BJ (cell line): ENCODE results near the gene UBA6. TPM values are rescaled to one million over a fixed set of nuclear protein-coding genes. Genes with fewer than 3 reads are reported as not detected.

Source experiments
- CTCF ChIA-PET: fragments of 350-600 bp; formaldehyde crosslinking; extraction: SDS; loops from one replicate; lab custom pipeline; 2021; ENCODE audit warnings: antibody characterized with exemption, inconsistent platforms; lab: Yijun Ruan, JAX
- POLR2A ChIA-PET: fragments of 300-600 bp; sonication (Branson Sonifier 250); formaldehyde crosslinking; extraction: SDS; loops from one replicate; lab custom pipeline; 2021; ENCODE audit warnings: antibody characterized with exemption; lab: Charles Lee
- DNase-seq: peaks from one replicate; pipeline ENCODE4 v3.0.0-alpha.2; 2011; ENCODE audit warnings: low read depth
- H3K27me3 ChIP-seq: 2 replicates; pipeline ENCODE4 v1.6.0; 2011; ENCODE audit warnings: low read length; ENCODE audit not compliant: control insufficient read depth, insufficient read depth
- H3K36me3 ChIP-seq: 2 replicates; pipeline ENCODE4 v1.5.1; 2011; ENCODE audit warnings: low read length; ENCODE audit not compliant: control insufficient read depth, insufficient read depth
- H3K4me3 ChIP-seq: 2 replicates; pipeline ENCODE4 v1.5.1; 2011; ENCODE audit warnings: low read depth, mild to moderate bottlenecking, control low read depth, low read length
- polyA plus RNA-seq: library from polyadenylated mRNA; depleted of rRNA; stranded (reverse); fragments of >200 nt; gene quantifications from 2 replicates; pipeline ENCODE4 v1.2.3, GENCODE V29; 2011
- TF ChIP-seq, protein P1 (sequence below): IDR thresholded peaks from 2 replicates; pipeline ENCODE4 v1.5.1; 2011; ENCODE audit warnings: low read depth, mild to moderate bottlenecking, control low read depth, inconsistent platforms, low read length, moderate library complexity; ENCODE audit not compliant: insufficient read depth

The UBA6 gene
- polyA plus RNA-seq, 1 experiment = 34.9 TPM

DNA sequence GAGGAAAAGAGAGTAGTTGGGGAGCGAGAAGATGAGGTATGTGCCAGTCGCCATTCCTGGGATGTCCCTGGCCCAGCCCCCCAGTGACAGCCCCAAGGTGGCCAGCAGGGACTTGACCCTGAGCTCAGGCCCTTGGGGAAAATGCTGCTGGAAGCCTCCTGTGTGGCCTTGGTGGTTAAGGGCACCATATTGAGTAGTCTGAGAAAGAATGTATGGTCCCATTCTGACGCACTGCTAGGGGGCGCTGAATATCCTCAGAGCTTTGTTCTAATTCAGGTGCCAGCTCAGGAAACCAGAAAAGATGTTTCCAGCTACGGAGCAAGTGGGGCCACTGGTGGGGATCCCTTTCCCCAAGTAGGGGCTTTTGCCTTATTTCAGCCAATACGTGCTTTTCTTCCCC, 14.0 kb upstream of the UBA6 start:
- POLR2A ChIA-PET = no interaction called here
- no peak overlapping the region for H3K4me3 ChIP-seq
- CTCF ChIA-PET = interaction anchor here (0.9 kb wide), 1 partner anchor 9 kb away, joined by 4 read pairs; no protein-coding TSS in a partner anchor
- TF ChIP-seq, protein P1, sequence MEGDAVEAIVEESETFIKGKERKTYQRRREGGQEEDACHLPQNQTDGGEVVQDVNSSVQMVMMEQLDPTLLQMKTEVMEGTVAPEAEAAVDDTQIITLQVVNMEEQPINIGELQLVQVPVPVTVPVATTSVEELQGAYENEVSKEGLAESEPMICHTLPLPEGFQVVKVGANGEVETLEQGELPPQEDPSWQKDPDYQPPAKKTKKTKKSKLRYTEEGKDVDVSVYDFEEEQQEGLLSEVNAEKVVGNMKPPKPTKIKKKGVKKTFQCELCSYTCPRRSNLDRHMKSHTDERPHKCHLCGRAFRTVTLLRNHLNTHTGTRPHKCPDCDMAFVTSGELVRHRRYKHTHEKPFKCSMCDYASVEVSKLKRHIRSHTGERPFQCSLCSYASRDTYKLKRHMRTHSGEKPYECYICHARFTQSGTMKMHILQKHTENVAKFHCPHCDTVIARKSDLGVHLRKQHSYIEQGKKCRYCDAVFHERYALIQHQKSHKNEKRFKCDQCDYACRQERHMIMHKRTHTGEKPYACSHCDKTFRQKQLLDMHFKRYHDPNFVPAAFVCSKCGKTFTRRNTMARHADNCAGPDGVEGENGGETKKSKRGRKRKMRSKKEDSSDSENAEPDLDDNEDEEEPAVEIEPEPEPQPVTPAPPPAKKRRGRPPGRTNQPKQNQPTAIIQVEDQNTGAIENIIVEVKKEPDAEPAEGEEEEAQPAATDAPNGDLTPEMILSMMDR = no peak
- DNase-seq = no peak
- no peaks in the 10 kb centered on the region for H3K27me3 ChIP-seq
- peaks cover 1% of the 10 kb centered on the region; the same call in 1 of the 2 replicates for H3K36me3 ChIP-seq

GRCh38 chr4:67714248-67714583, 13.3 kb upstream of the UBA6 start:
- ChIA-PET CTCF (interaction anchor here (0.6 to 1.3 kb wide), 5 partner anchors 13 to 630 kb away, joined by 3 read pairs; partner anchors contain the start of gene UBA6), POLR2A (interaction anchor here (0.6 to 0.7 kb wide), 2 partner anchors 41 to 107 kb away, joined by 4 to 8 read pairs; no protein-coding TSS in a partner anchor)
- H3K4me3 ChIP-seq = no peak overlapping the region
- TF ChIP-seq, protein P1 = no peak
- H3K27me3 ChIP-seq = no peaks in the 10 kb centered on the region
- H3K36me3 ChIP-seq = peaks cover 1% of the 10 kb centered on the region; the same call in 1 of the 2 replicates
- DNase-seq = no peak

DNA sequence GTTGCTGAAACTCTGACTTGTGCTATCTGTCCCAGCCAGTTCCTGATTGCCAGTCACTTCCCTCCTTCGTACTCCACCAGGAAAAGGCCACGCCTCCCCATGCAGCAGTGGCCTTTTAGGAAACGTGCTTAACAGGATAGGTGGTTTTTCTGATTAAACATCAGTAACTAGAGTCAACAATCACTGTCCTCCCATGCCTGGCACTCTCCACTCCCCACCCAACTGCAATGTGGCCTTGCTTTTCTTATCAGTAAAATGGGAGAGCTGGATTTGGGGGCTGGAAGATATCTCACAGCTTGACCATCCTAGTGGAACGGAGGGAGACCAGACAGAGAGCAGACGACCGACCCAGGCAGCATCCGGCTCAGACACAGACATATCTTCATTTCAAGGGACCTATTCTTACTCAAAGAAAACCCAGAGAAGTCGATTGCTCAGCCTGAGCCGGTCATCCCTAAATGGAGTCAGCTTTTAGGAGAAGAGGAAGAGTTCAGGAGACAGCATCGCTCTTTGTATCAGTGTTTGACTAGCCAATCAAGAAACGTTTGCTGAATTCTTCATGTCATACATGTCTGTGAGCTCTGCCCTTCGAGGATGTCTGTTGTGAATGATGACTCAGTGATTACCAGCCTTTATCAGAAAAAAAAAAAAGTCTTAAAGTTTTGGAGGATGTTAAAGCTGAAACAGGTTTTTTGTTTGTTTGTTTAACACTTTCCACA, 12.7 kb upstream of the UBA6 start:
- Histone ChIP-seq H3K36me3 (peaks cover 1% of the 10 kb centered on the region; the same call in 1 of the 2 replicates), H3K27me3 (no peaks in the 10 kb centered on the region), H3K4me3 (no peak overlapping the region)
- TF ChIP-seq, protein P1 = no peak
- DNase-seq = no peak
- POLR2A ChIA-PET = interaction anchor here (0.6 to 0.7 kb wide), 2 partner anchors 40 to 106 kb away, joined by 4 to 8 read pairs; no protein-coding TSS in a partner anchor
- CTCF ChIA-PET = interaction anchor here (0.6 to 1.3 kb wide), 5 partner anchors 12 to 631 kb away, joined by 3 read pairs; partner anchors contain the start of gene UBA6

- POLR2A ChIA-PET = no interaction called here
These were observed 11.9 kb upstream of the UBA6 start for GRCh38 chr4:67712650-67713528.

More at GRCh38 chr4:67712650-67713528, 11.9 kb upstream of the UBA6 start:
- Histone ChIP-seq H3K36me3 (peaks cover 1% of the 10 kb centered on the region; the same call in 1 of the 2 replicates), H3K27me3 (no peaks in the 10 kb centered on the region), H3K4me3 (no peak overlapping the region)
- CTCF ChIA-PET = interaction anchor here (1.3 to 1.6 kb wide), 3 partner anchors 12 to 34 kb away, joined by 3 to 4 read pairs (median 3); partner anchors contain the start of gene UBA6
- TF ChIP-seq, protein P1 = no peak
- DNase-seq = no peak
